Measurements from ENCODE around the gene LSG1.

DNA sequence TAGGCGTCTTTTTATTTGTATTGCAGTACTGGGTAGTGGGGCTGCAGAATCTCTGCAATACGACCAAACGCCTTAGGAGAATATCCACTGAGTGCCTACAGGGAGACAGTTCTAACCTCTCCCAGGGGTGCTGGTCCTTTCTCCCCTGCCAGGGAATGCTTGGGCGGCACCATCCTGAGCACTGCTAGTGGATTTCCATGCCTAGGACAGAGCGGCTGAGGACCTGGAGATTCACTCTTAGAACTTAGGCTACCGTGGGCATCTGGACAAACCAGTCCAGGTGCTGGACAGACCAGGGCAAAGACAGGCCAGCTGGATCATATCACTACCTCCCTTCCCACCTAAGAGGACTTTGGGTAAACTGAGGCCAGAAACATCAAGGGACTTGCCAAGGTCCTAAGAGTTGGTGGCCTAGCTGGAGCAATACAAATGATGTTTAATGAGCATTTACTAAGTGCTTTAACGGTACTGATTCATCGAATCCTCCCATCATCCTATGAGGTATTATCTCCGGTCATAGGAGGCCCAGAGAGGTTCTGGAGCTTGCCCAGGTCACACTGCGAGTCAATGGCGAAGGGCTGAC lies 39.7 kb downstream of the LSG1 start:
- TF ChIP-seq, protein P1, sequence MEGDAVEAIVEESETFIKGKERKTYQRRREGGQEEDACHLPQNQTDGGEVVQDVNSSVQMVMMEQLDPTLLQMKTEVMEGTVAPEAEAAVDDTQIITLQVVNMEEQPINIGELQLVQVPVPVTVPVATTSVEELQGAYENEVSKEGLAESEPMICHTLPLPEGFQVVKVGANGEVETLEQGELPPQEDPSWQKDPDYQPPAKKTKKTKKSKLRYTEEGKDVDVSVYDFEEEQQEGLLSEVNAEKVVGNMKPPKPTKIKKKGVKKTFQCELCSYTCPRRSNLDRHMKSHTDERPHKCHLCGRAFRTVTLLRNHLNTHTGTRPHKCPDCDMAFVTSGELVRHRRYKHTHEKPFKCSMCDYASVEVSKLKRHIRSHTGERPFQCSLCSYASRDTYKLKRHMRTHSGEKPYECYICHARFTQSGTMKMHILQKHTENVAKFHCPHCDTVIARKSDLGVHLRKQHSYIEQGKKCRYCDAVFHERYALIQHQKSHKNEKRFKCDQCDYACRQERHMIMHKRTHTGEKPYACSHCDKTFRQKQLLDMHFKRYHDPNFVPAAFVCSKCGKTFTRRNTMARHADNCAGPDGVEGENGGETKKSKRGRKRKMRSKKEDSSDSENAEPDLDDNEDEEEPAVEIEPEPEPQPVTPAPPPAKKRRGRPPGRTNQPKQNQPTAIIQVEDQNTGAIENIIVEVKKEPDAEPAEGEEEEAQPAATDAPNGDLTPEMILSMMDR (conservative IDR thresholded peaks at IDR 0.05 in 1 of 2, IDR thresholded peaks at IDR 0.05 in 1 of 2; ENCODE audit: extremely low read depth in 1 of 2, insufficient read depth in 1 of 2, low read depth in 1 of 2, low read length in 2 of 2) = no peak
- no peak for TF ChIP-seq EZH2 (IDR thresholded peaks at IDR 0.05; ENCODE audit: borderline replicate concordance, low read length)

All from mammary epithelial cell (primary cell).